Neural progenitor cell (in vitro differentiated cells): Measurements from ENCODE around the gene EXOC7.

Experiments used
- CTCF ChIP-seq: fragments of 200-600 bp; sonication (generic); IDR thresholded peaks from 2 replicates; pipeline ENCODE4 v1.5.1; 2017; ENCODE audit warnings: antibody characterized with exemption, mild to moderate bottlenecking
- EZH2 ChIP-seq: fragments of 200-600 bp; sonication (generic); IDR thresholded peaks from 2 replicates; pipeline ENCODE4 v1.6.1; 2017; ENCODE audit warnings: antibody characterized with exemption, mild to moderate bottlenecking, moderate library complexity

GRCh38 chr17:76048025-76048605 lies 55.5 kb downstream of the EXOC7 start:
- TF ChIP-seq CTCF (no peak), EZH2 (no peak)
